GM19023 (cell line): Measurements from ENCODE around the gene MEX3D.

ENCODE experiments used
- ATAC-seq: cut with Tn5 transposase; IDR thresholded peaks from one replicate; pipeline ENCODE4 v1.9.1; 2021; ENCODE audit warnings: mild to moderate bottlenecking, moderate library complexity; ENCODE audit not compliant: unreplicated experiment

Gene MEX3D

DNA sequence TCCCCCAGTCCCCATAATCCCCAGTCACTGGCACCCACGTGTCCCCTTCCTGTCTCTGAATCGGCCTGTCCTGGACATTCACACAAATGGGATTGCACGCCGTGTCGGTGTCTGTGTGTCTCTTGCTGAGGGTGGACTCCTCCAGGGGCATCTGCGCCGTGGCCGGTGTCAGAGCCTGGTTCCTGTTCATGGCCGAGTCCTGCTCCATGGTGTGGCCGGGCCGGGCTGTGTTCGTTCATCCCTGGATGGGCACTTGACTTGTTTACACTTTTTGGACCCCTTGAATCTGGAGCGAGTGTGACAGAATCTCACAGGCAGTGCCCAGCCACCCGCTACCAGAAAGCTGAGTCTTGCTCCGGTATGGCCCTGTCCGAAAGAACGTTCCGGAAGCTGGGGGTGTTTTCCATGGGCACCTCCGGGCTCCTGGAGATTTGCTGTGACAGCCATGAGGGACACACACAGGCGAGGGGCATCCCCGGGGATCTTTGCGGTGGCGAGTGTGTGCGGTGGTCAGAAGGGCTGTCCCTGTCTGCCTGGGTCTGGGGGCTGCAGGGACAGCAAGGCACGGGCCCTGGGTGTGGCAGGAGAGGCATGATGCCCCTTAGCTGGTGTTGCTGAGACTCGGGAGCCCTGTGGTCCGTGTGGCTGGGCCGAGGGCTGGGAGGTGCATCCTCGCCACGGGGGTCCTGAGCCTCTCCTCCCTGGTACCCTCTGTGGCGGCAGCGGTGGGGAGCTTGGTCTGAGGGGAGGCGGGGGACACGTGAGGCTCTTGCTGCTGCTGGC, 6.4 kb upstream of the MEX3D start:
- ATAC-seq: no peak

DNA sequence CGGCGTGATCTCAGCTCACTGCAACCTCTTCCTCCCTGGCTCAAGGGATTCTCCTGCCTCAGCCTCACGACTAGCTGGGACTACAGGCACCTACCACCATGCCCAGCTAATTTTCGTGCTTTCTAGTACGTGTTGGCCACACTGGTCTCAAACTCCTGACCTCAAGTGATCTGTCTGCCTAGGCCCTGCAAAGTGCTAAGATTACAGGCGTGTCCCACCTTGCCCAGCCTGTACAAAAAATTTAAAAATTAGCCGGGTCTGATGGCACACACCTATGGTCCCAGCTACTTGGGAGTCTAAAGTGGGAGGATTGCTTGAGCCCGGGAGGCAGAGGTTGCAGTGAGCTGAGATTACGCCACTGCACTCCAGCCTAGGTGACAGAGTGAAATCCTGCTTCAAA, 4.7 kb upstream of the MEX3D start:
- no peak for ATAC-seq

GRCh38 chr19:1571358-1571757, 3.2 kb upstream of the MEX3D start:
- no peak for ATAC-seq

DNA sequence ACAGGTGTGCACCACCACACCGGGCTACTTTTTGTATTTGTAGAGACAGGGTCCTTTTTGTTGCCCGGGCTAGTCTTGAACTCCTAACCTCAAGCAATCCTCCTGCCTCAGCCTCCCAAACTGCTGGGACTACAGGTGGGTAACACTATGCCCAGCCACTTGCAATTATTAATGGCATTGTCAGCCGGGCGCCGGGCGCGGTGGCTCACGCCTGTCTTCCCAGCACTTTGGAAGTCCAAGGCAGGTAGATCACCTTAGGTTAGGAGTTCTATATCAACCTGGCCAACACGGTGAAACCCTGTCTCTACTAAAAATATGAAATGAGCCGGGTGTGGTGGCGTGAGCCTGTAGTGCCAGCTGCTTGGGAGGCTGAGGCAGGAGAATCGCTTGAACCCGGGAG, 2.7 kb upstream of the MEX3D start:
- no peak for ATAC-seq

DNA sequence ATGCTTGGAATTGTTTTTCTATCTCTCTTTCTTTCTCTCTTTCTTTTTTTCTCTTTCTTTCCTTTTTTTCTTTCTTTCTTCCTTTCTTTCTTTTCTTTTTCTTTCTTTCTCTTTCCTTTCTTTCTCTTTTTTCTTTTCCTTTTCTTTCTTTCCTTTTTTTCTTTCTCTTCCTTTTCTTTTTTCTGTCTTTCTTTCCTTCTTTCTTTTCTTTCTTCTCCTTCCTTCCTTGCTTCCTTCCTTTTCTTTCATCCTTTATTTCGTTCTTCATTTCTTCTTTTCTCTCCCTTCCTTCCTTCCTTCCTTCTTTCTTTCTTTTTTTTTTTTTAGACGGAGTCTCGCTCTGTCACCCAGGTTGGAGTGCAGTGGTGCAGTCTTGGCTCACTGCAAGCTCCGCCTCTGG, 1.9 kb upstream of the MEX3D start:
- no peak for ATAC-seq

- ATAC-seq: no peak
Measured at GRCh38 chr19:1567848-1568227, 287 bp downstream of the MEX3D start.

- ATAC-seq: no peak
Measured at GRCh38 chr19:1567116-1567847, 843 bp downstream of the MEX3D start.

DNA sequence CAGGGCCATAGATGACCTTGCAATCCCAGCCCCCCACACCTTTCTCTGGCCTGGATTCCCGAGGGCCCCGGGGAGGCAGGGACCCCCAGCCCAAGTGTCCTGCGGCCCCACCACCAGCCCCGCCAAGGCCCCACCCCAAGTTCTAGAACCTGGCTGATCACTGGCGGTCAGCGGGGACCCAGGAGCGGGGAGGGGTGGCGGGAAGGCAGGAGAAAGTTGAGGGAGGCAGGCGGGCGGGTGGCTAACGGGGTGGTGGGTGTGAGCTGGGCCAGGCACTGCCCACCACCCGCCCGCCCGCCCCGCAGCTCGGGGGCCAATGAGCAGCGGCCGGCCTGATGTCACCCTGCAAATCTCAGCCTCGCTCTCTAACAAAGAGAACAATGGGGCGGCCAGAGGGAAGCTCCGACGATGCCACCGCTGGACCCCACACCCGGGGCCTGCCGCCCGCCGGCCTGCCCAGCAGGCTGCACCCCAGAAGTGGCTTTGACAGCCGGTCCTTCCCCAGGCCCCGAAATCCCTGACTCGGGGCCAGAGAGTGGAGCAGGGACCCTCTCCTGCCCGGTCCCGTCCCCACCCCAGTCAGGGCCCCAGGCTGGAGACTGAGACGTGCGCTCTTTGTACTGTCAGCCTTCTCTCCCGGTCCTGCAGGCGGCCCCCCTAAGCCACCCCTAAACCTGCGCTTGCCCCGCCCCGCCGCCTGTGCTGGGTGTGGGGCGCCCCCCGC, 1.6 kb downstream of the MEX3D start:
- ATAC-seq: no peak

DNA sequence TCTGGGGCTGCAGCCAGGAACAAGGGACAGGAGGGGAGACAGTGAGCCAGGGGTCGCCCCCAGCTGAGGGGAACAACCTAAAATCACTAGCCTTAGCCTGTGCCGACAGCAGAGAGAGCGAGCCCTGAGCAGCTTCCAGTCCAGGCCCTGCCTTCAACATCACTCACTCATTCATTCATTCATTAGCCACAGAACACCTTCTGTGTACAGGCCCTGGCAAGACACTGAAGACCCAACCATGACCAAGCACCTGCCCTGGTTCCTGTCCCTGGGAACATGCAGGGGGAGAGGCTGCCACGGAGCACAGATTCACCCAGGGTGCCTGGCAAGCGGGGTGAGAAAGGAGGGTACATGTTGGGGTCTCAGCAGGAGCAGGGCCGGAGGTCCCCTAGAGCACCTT, 4.9 kb downstream of the MEX3D start:
- ATAC-seq: no peak

DNA sequence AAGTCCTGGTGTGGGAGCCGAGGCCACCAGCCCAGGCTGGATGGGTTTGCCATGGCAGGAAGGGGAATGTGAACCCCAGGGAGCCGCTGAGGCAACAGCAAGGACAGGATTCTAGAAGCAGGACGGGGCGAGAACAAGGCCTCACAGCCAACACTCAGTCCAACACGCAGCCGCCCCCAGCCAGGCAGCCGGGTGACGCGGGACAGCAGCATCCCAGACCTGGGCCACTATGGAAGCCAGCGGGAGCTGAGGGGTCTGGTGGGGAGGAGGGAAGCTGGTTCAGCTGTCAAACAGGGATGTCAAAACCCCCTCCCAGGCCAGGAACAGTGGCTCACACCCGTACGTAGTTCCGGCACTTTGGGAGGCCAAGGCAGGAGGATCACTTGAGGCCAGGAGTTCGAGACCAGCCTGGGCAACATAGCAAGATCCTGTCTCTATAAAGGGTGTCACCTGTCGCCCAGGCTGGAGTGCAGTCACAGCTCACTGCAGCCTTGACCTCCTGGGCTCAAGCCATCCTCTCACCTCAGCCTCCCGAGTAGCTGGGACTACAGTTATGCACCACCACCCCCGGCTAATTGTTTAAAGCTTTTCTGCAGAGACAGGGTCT, 6.8 kb downstream of the MEX3D start:
- ATAC-seq: no peak

- ATAC-seq: no peak
Measured at GRCh38 chr19:1560286-1560882, 7.7 kb downstream of the MEX3D start.

DNA sequence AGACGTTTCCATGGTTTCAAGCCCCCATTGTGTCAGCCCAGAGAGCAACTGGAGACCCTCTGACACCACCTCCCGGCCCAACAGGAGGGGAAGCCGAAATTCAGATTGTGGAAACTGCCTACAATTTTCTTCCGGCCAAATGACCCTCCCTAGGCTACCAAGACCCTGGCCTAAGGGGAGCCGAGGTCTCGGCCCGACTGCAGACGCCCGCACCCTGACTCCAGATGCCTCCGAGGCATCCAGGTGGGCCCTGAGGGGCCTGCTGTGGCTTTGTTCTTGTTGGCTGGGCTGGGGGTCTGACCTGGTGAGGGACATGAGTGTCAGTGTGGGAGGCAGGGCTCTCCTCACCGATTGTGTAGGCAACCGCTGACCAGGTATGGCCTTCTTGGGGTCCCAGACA, 9.6 kb downstream of the MEX3D start:
- ATAC-seq: no peak

GRCh38 chr19:1556390-1557070, 11.6 kb downstream of the MEX3D start:
- no peak for ATAC-seq

- ATAC-seq: no peak
Measured at GRCh38 chr19:1555487-1556389, 12.4 kb downstream of the MEX3D start.

GRCh38 chr19:1554968-1555367, 13.2 kb downstream of the MEX3D start:
- no peak for ATAC-seq

DNA sequence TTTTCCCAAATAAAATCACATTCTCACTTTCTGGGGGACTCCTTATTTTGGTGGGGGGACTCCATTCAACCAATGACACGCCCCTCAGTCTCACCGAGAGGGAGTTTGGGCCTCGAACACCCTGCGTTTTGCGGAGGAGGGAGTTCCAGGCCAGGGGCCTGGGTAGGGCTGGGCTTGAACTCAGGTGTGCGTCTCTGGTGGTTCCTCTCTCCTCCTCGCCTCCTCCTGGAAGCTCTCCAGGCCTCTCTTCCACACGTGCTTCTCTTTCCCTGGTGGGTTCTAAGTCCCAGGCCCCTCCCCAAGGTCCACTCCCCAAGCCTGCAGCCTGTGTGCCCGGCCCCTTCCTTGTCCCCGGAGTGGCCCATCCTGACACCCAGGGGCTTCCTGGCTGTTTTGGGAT, 14.7 kb downstream of the MEX3D start:
- no peak for ATAC-seq

DNA sequence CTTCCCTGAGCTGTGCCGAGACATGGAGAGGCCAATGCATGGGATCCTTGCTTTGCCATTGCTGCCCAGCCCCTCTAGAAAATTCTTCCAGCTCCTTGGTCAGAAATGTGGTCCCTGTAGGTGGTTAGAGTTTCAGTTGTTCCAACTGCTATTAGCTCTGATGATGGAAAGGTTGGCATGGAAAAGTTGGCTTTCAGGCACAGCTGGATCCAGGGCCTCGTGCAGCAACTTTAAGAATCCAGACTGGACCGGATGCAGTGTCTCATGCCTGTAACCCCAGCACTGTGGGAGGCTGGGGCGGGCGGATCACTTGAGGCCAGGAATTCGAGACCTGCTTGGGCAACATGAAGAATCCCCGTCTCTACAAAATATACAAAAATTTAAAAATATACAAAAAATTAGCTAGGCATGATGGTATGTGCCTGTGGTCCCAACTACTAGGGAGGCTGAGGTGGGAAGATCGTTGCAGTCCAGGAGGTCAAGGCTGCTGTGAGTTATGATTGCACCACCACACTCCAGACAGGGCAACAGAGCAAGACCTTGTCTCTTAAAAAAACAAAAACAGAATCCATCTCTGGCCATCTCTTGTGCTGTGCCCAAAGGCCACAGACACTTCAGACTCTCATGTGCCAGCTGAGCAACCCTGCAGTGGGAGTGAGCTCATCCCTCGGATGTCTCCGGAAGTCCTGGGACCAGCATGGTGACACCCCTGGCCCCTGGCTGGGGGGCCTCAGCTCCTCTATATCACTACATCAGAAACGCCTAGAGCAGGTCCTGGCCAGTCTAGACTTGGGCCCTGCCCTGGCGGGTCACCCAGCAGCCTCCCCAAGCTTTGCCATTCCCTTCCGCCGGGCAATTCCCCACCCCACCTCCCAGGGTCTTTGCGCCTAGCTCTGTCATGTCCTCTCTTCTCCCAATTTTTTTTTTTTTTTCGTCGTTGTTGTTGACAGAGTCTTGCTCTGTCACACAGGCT, 16.8 kb downstream of the MEX3D start:
- ATAC-seq: no peak

- no peak for ATAC-seq
Measured at GRCh38 chr19:1549332-1549945, 18.7 kb downstream of the MEX3D start.
